Prostate gland (tissue), 2 donors: Measurements from ENCODE around the gene MAGI3.

ENCODE experiments used
- POLR2A ChIP-seq: fragments of 450-650 bp; IDR thresholded peaks from one replicate; pipeline ENCODE4 v1.6.1; 2016; ENCODE audit warnings: antibody characterized with exemption, mild to moderate bottlenecking
- POLR2AphosphoS5 ChIP-seq: sonication (generic); formaldehyde crosslinking; IDR thresholded peaks from one replicate; pipeline ENCODE4 v1.6.1; 2017; ENCODE audit warnings: antibody characterized with exemption
- TF ChIP-seq, protein P1 (sequence below), 4 experiments: fragments of 200-600 bp in 2 of 4; fragments of 450-650 bp in 2 of 4; sonication (generic) in 2 of 4; IDR thresholded peaks; 1 replicate in 3 of 4; 2 replicates in 1 of 4; pipeline ENCODE4 v1.5.1; 2016 to 2019; ENCODE audit warnings: antibody characterized with exemption in 4 of 4, mild to moderate bottlenecking in 2 of 4, moderate library complexity in 2 of 4

DNA sequence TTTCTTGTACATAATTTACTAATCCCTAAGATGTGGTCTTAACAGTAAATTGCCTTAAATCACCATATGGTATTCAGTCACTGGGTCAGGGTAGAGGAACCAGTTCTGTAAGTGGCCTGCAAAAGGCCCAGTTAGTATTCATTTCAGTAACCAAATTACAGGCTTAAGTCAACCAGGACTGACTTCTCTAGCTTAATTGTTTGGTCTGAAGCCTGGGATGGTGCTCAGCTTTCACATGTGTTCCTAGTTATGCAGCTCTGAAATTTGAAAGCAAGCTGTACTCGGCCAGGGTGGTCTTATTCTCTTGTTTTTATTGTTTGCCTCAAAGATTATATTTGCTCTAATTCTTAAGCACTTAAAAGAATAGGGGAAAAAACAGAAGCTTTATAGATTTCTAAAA lies 144.6 kb downstream of the MAGI3 start:
- TF ChIP-seq, protein P1, sequence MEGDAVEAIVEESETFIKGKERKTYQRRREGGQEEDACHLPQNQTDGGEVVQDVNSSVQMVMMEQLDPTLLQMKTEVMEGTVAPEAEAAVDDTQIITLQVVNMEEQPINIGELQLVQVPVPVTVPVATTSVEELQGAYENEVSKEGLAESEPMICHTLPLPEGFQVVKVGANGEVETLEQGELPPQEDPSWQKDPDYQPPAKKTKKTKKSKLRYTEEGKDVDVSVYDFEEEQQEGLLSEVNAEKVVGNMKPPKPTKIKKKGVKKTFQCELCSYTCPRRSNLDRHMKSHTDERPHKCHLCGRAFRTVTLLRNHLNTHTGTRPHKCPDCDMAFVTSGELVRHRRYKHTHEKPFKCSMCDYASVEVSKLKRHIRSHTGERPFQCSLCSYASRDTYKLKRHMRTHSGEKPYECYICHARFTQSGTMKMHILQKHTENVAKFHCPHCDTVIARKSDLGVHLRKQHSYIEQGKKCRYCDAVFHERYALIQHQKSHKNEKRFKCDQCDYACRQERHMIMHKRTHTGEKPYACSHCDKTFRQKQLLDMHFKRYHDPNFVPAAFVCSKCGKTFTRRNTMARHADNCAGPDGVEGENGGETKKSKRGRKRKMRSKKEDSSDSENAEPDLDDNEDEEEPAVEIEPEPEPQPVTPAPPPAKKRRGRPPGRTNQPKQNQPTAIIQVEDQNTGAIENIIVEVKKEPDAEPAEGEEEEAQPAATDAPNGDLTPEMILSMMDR (IDR thresholded peaks at IDR 0.05) = no peak
- no peak for TF ChIP-seq POLR2A
- TF ChIP-seq POLR2AphosphoS5 = no peak
